ENCODE measurements around the gene LRRC46.

Gene LRRC46

DNA sequence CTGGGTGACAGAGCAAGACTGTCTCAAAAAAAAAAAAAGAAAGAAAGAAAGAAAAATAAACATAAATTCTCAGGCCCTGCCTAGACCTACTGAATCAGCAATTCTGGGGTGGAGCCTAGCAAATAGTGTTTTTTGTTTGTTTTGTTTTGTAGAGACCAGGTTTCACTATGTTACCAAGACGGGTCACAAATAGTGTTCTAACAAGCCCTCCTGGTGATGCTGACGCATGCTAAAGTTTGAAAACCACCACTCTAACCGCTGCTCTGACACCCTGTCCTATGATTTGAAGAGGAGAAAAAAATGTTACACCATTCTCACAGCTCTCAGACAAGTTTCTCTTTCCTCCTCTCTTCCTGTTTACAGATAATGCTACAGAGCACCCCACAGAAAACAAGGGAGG, 1.6 kb upstream of the LRRC46 start:
- DNase-seq (ENCODE audit: low read depth in 3 of 3, low spot score in 1 of 3), result no peak

DNA sequence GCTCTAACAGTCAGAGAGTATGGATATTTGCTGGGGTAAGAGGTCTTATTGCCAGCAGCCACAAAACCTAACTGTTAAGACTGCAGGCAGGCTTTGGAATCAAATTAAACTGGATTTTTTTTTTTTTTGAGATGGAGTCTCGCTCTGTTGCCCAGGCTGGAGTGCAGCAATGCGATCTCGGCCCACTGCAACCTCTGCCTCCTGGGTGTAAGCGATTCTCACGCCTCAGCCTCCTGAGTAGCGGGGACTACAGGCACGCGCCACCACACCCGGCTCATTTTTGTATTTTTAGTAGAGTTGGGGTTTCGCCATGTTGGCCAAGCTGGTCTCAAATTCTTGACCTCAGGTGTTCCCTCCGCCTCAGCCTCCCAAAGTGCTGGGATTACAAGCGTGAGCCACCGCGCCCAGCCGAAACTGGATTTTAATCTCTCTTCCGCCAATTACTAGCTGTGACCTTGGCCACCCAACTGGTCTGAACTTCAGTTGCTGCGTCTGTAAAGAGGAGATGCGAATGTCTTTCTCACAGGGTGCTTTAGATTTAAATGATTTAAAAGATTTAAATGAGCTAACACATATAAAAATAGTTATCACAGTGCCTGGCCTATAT, 971 bp upstream of the LRRC46 start:
- no peak for DNase-seq (ENCODE audit: low read depth in 3 of 3, low spot score in 1 of 3)

DNA sequence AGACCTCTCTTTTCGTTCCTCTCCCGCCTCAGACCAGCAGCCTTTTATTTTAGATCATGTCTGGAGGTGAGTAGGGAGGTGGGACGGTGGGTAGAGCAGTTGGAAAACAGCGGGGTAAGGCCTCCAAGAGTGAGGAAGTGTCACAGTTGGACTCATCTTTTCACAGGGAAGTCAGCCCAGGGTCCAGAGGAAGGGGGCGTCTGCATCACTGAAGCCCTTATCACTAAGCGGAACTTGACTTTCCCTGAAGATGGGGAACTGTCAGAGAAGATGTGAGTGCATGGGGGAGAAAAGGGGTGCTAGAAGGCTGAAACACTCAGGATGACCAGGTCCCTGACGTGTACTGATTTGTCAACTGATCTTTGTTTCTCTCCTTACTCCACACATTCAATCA, 461 bp downstream of the LRRC46 start:
- DNase-seq (ENCODE audit: low read depth in 3 of 3, low spot score in 1 of 3), result no peak

DNA sequence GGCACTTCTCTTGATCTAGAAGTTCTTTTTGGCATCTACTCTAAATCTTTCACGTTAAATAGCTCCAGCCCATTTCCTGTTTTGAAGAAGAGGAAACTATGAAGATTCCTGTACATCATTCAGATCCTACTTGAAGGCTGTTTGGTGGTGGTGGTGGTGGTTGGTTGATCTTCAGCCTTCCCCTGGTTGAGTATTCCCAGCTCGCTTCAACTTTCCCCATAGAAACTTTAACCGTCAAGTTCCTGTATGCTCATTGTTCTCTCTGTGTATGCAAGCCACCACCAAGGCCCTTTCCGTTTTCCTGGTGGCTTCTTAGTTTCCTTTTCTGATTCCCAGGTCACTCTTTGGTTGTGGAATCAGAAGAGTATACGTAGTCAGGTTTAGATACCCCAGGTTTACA, 3.3 kb downstream of the LRRC46 start:
- no peak for DNase-seq (ENCODE audit: low read depth in 3 of 3, low spot score in 1 of 3)

DNA sequence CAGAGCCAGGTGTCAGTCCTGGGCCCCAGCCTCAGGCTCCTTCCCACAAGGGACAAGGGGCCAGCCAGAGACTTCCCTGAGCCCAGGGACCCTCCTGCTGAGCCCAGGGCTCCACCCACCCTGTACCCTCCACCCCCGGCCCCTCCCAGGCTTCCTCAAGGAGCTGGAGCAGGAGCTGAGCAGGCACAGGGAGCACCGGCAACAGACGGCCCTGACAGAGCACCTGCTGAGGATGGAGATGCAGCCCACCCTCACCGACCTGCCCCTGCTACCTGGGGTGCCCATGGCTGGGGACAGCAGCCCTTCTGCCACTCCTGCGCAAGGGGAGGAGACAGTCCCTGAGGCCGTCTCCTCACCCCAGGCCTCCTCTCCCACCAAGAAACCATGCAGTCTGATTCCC, 5.1 kb downstream of the LRRC46 start:
- DNase-seq (ENCODE audit: low read depth in 3 of 3, low spot score in 1 of 3), result no peak

DNA sequence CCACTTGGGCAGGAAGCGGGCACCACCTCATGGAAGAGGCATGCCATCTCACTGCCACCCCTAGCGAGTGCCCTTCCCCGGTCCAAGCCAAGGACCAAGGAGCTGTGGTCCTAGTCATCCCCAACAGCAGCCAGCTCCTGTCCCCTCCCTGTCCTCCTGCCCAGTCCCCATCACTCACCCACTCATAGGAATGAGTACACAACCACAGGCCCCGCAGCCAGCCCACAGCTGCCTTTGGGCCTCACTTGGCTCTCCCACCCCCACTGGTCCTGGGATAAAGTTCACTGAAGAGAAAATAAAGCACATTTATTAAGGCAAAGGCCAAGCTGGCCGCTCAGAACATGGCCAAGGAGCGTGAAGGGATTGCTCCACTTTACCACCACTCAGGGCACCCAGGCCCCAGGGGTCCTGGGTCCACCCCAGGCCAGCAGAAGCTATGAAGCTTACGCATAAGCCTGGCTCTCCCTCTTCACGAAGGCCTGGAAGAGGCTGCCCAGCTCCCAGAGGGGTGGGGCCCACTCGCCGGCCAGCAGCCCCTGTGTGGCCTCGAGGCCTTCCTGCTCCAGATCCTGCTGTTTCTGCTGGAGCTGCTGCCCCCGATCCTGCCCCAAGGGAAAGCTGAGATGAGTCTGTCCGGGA, 6.0 kb downstream of the LRRC46 start:
- no peak for DNase-seq (ENCODE audit: low read depth in 3 of 3, low spot score in 1 of 3)

DNA sequence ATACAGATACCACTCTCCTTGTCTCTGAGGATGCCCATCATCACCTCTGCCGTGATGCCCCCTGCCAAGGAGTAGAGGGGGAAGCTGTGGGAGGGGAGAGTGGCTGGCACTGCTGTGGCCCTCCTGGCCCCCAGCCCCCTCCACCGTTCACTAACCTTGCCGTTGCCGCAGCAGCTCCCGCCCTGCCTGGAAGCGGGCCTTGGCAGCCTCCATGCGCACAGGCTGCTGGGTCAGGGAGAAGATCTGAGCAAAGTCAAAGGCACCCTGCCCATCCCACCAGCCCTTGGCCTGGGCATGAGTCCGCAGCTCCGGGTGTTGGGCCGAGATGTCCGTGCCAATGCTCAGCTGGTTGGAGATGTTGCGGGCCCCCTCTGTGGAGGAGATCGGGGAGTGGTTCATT, 7.2 kb downstream of the LRRC46 start:
- DNase-seq (ENCODE audit: low read depth in 3 of 3, low spot score in 1 of 3), result no peak

DNA sequence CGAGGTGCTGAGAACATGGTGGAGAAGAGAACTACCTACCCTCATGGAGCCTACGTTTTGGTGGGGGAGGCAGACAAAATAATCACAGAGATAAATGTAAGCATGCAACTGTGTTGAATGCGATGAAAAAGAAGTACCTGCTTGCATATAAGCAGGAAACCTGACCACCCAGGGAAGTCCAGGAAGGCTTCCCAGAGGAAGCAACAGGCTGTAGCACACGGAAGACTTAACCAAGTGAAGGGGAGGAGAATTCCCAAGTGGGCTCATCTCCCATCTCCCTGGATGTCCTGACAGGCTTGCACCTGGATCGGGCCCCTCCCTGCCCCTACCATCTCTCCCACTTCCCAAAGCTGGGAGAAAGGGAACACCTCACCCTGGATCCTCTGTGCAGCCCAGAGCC, 7.6 kb downstream of the LRRC46 start:
- DNase-seq (ENCODE audit: low read depth in 3 of 3, low spot score in 1 of 3), result no peak

DNA sequence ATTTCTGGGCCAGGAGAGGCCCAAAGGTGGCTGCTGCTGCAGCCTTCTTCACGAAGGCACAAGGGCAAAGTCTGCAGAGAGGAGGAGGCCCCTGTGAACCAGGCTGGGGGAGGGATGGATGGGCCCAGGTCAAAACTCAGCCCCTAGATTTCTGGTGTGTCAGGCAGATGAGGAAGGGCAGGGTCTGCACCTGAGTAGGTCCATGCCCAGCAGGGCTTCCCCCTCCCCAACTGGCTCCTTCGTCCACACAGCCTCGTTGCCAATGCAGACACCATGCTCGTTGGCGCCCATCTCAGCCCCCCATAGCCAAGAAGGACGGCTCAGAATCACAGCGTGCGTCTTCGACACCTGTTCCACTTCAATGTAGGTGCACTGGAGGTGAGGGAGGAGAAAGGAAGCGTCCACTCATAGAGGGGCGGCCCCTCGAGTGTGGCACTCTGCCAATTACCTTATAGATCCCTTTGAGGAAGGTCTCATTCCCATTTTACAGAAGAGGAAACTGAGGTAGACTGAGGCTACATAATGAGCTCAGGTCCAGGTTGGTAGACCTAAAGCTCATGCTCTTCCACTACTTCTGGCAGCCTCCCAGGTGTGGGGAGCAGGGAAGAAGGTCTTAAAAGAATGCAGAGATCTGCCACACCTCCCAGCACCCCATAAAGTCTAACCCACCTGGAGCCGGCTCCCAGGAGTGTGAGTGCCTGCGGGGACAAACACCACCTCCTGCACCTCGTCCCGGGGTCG, 8.7 kb downstream of the LRRC46 start:
- no peak for DNase-seq (ENCODE audit: low read depth in 3 of 3, low spot score in 1 of 3)

DNA sequence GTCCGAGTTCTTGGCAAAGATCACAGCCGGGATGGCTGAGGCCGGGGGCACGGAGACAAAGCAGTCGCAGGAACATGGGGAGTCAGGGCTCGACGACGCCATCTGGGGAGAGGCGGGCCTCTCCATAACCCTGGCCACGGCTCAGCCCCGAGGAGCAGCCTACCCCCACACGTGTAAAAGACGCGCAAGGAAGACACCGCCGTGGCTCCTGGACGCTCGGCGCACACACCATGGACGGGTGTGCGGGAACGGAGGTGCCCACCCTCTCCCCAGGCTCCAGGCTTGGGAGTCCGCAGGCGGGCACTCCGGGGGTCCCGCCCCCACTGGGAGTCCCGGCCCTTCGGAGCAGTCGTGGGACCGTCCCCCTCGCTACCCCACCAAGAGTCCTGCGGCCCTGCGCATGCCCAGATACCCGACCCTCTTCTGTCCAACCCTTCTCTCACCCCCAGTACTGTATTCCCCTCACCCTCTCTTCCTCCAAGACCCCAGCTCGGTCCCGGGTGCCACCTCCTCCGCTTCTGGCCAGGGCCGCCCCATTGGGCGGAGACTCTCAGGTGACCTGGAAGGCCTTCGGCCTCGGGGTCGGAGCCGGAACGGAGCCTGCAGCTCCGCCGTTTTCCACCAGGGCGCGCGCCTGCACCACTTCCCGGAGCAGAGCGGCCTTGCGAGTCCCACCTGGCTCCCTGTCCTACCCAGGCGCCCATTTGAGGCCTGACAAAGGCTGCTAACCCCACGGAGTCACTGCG, 9.4 kb downstream of the LRRC46 start, which contains the start of gene SCRN2:
SCRN2 (minus strand) TSS at position 532 of the 746 bp plus-strand sequence; CDS start at position 102, 430 bp downstream.
- peak; percentile 57 to 88 (median 73) for DNase-seq (ENCODE audit: low read depth in 3 of 3, low spot score in 1 of 3)

DNA sequence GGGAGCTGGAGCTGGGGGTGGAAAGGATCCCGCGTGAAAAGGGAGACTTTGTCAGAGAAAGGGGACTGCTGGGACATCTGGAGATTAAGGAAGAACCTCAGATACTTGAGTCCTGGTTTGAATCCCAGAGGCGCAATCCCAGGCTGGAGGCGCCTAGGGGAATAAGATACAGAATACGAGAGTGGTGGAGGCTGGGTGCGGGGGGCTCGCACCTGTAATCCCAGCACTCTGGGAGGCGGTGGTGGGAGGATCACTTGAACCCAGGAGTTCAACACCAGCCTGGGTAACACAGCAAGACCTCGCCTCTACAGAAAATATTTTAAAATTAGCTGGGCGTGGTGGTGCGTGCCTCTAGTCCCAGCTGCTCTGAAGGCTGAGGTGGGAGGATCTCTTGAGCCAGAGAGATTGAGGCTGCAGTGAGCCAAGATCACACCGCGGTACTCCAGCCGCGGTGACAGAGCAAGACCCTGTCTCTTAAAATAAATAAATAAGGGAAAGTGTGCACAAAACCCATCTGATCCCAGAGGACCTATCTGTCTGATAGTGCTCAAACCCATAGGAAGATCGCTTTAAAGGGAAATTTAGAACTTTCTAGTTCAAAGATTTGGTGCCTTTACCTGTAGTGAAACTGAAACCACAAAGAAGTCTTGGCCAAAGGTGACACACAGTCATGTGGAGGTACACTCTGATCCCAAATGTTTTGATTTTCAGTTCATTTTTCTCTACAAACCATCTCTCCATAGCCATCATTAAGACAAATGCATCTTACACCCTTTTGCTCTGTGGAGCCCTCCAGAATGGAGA, 10.2 kb downstream of the LRRC46 start:
- no peak for DNase-seq (ENCODE audit: low read depth in 3 of 3, low spot score in 1 of 3)

DNA sequence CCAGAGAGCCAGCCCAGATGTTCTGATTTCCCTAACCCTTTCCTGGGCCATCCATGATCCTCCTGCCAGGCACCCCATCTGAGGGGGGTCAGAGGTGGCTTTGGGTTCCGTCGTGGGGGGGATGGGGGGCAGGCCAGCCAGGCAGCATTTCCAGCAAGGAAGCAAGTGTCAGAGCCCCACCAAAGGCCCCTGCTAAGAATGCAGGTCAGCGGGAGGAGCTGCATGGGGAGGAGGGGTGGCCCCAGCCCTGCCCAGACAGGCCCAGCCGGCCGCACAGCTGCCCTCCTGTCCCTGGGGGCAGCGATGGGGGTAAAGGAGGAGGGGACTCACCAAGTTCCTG, 11.9 kb downstream of the LRRC46 start:
- no peak for DNase-seq (ENCODE audit: low read depth in 3 of 3, low spot score in 1 of 3)

DNA sequence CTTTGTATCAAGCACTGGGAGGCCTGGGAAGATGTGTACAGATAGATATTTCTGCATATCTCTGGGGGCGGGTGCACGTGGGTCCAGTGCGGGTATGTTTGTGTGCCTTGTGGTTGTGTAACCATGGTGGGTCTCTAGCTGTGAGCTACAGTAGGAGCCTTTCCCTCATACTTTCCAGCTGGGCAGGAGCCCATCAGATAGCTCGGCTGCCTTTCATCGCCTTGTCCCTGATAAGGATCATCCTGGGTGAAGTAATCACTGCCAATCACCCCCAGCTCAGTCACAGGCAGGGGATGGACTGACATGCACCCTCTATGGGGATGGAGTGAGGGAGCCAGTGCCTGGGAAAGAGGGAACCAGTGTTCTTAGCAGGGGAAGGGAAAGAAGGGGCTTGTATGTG, 12.8 kb downstream of the LRRC46 start:
- DNase-seq (ENCODE audit: low read depth in 3 of 3, low spot score in 1 of 3), result no peak

DNA sequence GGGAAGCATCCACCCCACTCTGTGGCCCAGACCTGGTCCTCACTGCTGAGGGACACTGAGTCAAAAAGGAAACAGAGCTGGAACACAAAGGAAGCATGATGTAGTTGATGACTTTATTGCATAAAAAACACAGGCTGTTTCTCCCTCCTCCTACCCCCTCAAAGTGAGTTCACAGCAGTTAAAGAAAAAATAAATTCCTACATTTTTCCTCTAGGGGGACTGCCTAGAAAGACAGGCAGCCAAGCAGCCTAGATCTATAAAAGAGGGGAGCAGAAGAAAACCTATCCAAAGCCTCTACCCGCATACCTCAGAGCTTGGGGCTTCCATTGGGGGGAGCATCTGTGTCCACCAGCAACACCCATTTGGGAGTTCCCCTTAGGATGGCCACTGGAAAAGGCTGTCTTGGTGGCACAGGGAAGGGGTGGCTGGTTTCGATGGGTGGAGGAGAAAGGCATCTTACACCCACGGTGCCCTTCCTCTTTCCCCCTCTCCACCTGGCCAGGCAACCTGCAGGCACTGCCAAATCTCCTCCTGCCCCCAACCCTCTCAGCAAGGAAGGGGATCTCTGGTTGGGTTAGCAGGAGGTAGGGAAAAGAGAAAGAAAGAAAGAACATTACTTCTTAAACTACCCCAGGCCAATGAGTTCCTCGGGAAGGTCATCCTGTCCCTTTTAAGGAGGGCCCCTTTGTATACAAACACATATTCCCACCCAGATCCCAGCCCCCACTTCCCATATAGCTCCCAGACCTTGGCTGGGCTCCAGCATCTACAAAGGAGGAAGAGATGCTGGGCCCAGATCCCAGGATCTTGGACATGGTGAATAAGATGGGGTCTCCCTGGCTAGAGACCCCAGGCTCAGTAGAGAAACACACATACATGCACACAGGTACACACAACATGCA, 13.6 kb downstream of the LRRC46 start:
- no peak for DNase-seq (ENCODE audit: low read depth in 3 of 3, low spot score in 1 of 3)

DNA sequence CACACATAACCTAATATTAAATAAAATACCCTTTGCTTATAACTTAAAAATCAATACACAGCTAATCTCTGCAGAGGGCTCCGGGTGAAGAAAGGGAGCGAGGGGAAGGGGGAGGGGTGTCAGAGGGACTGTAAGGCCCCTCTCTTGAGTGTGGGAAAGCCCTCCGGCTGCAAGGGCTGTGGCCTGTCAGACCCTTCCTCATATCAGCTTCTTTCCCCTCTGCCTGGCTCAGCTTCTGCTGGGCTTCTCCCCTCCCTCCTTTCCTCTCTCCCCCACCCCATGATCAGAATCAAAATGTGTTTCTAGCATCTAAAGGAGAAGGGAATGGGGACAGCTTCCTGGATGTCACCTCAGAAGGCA, 14.2 kb downstream of the LRRC46 start:
- no peak for DNase-seq (ENCODE audit: low read depth in 3 of 3, low spot score in 1 of 3)

DNA sequence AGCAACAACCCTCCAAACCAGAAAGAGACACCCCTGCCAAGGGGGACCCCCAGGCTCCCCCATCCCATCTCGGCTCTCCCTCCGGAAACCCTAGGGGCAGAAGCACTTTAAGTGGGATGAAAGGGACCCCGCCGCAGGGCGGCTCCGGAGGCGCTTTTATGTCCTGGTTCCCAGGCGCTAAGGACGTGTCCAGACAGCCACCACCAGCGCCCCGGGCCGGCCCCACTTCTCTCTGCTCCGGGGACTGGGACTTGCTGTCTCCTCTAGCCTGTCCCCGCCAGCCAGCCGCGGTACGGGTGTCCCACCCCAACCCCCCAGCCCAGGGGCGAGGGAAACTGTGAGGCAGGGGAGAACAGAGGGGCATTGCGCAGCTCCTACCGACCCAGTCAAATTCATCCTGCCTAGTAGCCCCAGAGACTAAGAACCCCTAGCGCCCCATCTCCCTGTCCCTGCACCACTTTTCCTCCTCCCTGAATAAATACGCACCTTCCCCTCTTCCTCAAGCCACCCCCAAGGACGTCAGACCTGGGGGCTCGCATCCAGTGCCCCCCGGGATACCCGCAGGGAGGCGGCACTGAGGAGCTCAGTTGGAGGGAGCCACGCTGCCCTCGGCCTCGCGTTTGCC, 15.4 kb downstream of the LRRC46 start:
- DNase-seq (ENCODE audit: low read depth in 3 of 3, low spot score in 1 of 3), result no peak

DNA sequence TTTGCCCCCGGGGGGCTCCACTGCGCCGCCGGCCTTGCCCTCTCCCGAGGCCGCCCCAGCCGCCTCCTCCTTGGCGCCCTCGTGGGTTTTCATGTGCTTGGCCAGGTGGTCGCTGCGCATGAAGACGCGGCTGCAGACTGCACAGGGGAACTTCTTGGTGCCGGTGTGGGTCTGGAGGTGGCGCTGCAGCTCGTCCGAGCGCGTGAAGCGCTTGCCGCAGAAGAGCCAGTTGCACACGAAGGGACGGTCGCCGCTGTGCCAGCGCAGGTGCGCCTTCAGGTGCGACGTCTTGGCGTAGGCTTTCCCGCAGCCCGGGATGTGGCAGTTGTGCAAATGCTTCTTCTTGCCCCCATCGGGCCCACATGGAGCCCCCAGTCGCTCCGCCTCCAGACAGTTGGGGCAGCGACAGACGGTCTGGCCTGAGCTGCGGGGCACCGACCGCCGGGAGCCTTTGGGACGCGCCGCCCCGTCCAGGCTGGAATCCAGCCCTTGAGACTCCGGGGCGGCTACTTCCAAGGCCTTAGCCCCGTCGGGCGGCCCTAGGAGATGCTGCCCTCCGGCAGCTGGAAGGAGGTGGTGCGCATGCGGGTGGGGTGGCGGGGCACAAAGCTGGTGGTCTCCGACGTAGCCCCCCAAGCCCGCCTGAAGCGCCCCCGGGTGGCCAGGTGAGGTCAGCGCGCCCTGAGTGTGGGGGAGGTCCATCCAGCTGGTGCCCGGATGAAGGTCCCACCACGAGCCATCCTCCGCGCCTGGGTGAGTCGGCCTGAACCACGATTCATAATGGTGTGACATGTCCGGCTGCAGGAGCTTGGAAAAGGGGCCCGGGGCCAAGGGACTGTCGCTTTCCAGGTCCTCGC, 16.1 kb downstream of the LRRC46 start:
- no peak for DNase-seq (ENCODE audit: low read depth in 3 of 3, low spot score in 1 of 3)

DNA sequence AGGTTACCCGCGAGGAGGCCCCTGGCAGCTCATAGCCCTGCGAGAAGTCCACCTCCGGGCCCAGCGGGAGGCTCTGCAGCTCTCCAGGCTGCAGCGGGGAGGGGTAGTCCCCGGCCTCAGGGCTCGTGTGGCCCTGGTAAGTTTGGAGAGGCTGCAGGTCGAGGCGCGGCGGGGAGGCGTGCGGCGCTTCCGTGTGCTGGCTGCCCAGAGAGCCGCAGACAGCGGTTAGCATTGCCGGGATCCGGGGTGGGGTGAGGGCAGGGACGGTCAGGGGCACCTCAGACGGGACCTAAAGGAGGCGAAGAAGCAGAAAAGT, 16.7 kb downstream of the LRRC46 start:
- no peak for DNase-seq (ENCODE audit: low read depth in 3 of 3, low spot score in 1 of 3)

DNA sequence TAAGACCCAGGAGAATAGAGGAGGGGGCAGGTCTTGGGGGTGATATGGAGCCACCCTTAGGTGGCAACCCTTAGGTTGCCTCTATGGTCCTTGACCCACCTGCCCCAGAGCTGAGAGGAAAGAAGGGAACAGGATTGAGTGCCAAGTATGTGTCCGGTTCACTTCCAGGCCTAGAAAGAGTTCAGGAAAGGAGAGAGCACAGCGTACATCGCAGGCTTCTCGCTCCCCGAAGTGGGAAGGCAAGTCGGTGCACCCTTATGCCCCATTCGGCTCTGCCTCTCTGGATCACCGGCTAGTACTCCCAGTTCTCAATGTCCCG, 18.9 kb downstream of the LRRC46 start:
- DNase-seq (ENCODE audit: low read depth in 3 of 3, low spot score in 1 of 3), result no peak
